Mesendoderm (in vitro differentiated cells): ENCODE results near the gene CLPSL2.
A peak's percentile ranks its signal among the peaks of the same experiment; 100 is the strongest.

Experiments used
- DNase-seq: peaks from one replicate; pipeline ENCODE4 v3.0.0; 2013
- H2AK5ac ChIP-seq: 2 replicates; pipeline ENCODE4 v1.6.1; 2013; ENCODE audit warnings: low read length, inconsistent platforms
- H2BK120ac ChIP-seq: 2 replicates; pipeline ENCODE4 v1.6.1; 2013; ENCODE audit warnings: low read depth, mild to moderate bottlenecking, low read length, moderate library complexity, mixed read lengths
- H2BK15ac ChIP-seq: replicated peaks from 2 replicates; pipeline ENCODE4 v1.6.1; 2013; ENCODE audit warnings: low read depth, mild to moderate bottlenecking, moderate library complexity
- H2BK5ac ChIP-seq: 2 replicates; pipeline ENCODE4 v1.6.1; 2013; ENCODE audit warnings: low read length, inconsistent platforms
- H3K18ac ChIP-seq: 2 replicates; pipeline ENCODE4 v1.6.1; 2013; ENCODE audit warnings: mild to moderate bottlenecking, low read length, mixed read lengths
- H3K23ac ChIP-seq: one replicate; pipeline ENCODE4 v1.6.1; 2013; ENCODE audit warnings: low read length
- H3K27ac ChIP-seq: 2 replicates; pipeline ENCODE4 v1.5.1; 2013; ENCODE audit warnings: low read depth, mild to moderate bottlenecking, inconsistent platforms, low read length, moderate library complexity
- H3K27me3 ChIP-seq: 2 replicates; pipeline ENCODE4 v1.6.1; 2013; ENCODE audit warnings: low read length, control low read depth, mild to moderate bottlenecking, inconsistent platforms; ENCODE audit not compliant: insufficient read depth, poor library complexity
- H3K36me3 ChIP-seq: 2 replicates; pipeline ENCODE4 v1.6.1; 2013; ENCODE audit warnings: low read length, inconsistent platforms; ENCODE audit not compliant: control insufficient read depth, insufficient read depth
- H3K4ac ChIP-seq: one replicate; pipeline ENCODE4 v1.6.1; 2013; ENCODE audit warnings: low read depth, mild to moderate bottlenecking, low read length, moderate library complexity
- H3K4me1 ChIP-seq: 2 replicates; pipeline ENCODE4 v1.6.1; 2013; ENCODE audit warnings: low read depth, low read length, inconsistent platforms; ENCODE audit not compliant: control insufficient read depth
- H3K4me2 ChIP-seq: 2 replicates; pipeline ENCODE4 v1.6.1; 2013; ENCODE audit warnings: low read length
- H3K4me3 ChIP-seq: 2 replicates; pipeline ENCODE4 v1.5.1; 2013; ENCODE audit warnings: mild to moderate bottlenecking, low read length
- H3K56ac ChIP-seq: one replicate; pipeline ENCODE4 v1.6.1; 2013; ENCODE audit warnings: low read length
- H3K79me1 ChIP-seq: 2 replicates; pipeline ENCODE4 v1.6.1; 2013; ENCODE audit warnings: low read length, inconsistent platforms
- H3K79me2 ChIP-seq: 2 replicates; pipeline ENCODE4 v1.6.1; 2013; ENCODE audit warnings: mild to moderate bottlenecking, low read length; ENCODE audit not compliant: control insufficient read depth, insufficient read depth
- H3K9ac ChIP-seq: 2 replicates; pipeline ENCODE4 v1.6.1; 2013; ENCODE audit warnings: low read length, inconsistent platforms
- H4K5ac ChIP-seq: one replicate; pipeline ENCODE4 v1.6.1; 2013; ENCODE audit warnings: low read length
- H4K8ac ChIP-seq: one replicate; pipeline ENCODE4 v1.6.1; 2013; ENCODE audit warnings: low read depth, mild to moderate bottlenecking, control low read depth, low read length, moderate library complexity
- WGBS: extraction: QIAGEN DNeasy Blood & Tissue Kit; methylation state at CpG from one replicate; pipeline ENCODE4 v1.1.7; 2013; ENCODE audit warnings: low lambda C conversion rate, missing lambda C conversion rate; ENCODE audit not compliant: insufficient coverage; ENCODE audit errors: extremely low coverage; 5-methylcytosine and 5-hydroxymethylcytosine counted together

The CLPSL2 gene

DNA sequence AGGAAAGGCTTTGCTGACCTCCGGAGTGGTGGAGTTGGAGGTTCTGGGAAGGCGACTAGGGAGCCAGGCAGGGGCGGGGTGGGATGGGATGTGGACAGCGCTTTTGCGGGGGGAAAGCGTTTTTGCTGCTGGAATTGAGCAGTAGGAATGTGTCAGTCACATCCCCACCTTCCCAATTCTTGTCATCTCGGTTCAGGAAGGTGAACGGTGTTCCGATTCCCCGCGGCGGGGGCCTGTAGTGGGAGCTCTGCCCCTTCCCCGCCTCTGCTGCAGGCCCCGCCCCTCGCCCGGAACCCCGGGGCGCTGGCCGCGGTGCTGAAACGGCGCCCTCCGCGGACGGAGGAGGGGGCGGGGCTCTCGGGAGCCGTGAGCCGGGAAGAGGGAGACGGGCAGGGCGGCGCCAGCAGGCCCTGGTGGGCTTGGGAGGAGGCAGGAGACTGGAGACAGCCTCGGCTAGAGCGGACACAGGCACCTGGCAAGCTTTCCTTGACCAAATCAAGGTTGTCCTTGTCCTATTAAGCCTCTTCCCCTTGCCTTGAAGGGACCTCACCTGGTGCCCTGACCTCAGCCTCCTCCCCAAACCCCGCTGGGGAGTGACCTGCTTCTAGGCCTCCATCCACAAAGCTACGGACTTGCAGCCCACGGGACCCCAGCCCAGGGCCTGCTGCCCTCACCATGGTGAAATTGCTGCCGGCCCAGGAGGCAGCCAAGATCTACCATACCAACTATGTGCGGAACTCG lies 28.8 kb downstream of the CLPSL2 start, which contains the start of gene LHFPL5:
TSS of gene LHFPL5 (plus strand) at position 357 of the 741 bp plus-strand sequence. CDS start at position 676, 319 bp downstream.
- H3K18ac ChIP-seq = no peak within 1 kb of the TSS
- WGBS = no CpG with 5 or more reads among the region's 40 CpGs
- H2BK5ac ChIP-seq = no peak within 1 kb of the TSS
- H2AK5ac ChIP-seq = no peak within 1 kb of the TSS
- H3K4me3 ChIP-seq = peak within 1 kb of the TSS; percentile 39
- no peaks in the 10 kb centered on the region for H3K27me3 ChIP-seq
- H4K8ac ChIP-seq = no peak within 1 kb of the TSS
- no peak within 1 kb of the TSS for H2BK15ac ChIP-seq
- H3K79me1 ChIP-seq = no peaks in the 10 kb centered on the region
- no peaks in the 10 kb centered on the region for H3K4me1 ChIP-seq
- H3K4ac ChIP-seq = no peak within 1 kb of the TSS
- no peaks in the 10 kb centered on the region for H3K79me2 ChIP-seq
- H3K36me3 ChIP-seq = no peaks in the 10 kb centered on the region
- H3K9ac ChIP-seq = no peak within 1 kb of the TSS
- H3K23ac ChIP-seq = no peak within 1 kb of the TSS
- no peak within 1 kb of the TSS for H2BK120ac ChIP-seq
- DNase-seq = peak; percentile 75
- no peak within 1 kb of the TSS for H3K56ac ChIP-seq
- H3K4me2 ChIP-seq = peak within 1 kb of the TSS; percentile 73
- H3K27ac ChIP-seq = no peak within 1 kb of the TSS
- no peak within 1 kb of the TSS for H4K5ac ChIP-seq

DNA sequence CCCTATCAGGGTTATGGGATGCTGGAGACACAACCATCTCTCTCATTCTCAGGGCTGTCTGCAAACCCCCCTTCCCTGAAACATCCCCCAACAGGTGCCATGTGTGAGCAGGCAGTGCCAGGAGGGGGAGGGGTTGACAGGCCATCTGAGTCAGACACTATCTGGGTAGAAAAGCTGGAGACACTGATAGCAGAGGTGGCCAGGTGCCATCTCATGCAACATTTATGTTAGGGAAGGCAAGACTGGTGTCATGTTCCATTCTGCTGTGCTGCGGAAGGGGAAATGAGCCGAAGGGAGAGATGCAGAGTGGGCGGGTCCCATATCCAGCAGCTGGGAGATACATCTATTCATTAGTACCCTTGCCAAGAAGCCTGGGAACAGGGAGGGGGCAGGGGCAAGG lies 32.3 kb downstream of the CLPSL2 start:
- Histone ChIP-seq H2BK15ac (no peak overlapping the region), H3K4ac (no peak overlapping the region), H3K4me2 (no peak overlapping the region), H4K8ac (no peak overlapping the region), H2AK5ac (no peak overlapping the region), H3K56ac (no peak overlapping the region), H3K4me1 (no peaks in the 10 kb centered on the region), H2BK120ac (no peak overlapping the region), H3K9ac (no peak overlapping the region), H3K36me3 (no peaks in the 10 kb centered on the region), H3K23ac (no peak overlapping the region), H4K5ac (no peak overlapping the region), H3K27ac (no peak overlapping the region), H3K79me2 (no peaks in the 10 kb centered on the region), H2BK5ac (no peak overlapping the region), H3K79me1 (no peaks in the 10 kb centered on the region), H3K4me3 (no peak overlapping the region), H3K27me3 (no peaks in the 10 kb centered on the region), H3K18ac (no peak overlapping the region)
- WGBS = no CpG with 5 or more reads among the region's 3 CpGs
- DNase-seq = no peak

DNA sequence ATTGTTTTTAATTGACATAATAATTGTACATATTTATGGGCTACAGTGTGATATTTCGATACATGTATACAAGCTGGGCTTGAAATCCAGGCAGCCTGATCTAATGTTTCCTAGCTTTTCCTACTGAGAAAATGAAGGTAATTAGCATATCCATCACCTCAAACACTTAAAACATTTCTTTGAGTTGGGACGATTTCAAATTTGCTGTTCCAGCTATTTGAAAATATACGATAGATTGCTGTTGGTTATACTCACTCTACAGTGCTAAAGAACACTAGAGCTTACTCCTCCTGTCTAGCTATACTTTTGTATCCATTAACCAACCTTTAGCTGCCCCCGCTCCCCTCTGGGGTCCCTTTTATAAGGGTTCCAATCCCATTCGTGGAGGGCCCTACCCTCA lies 33.4 kb downstream of the CLPSL2 start:
- Histone ChIP-seq H2BK15ac (no peak overlapping the region), H2BK120ac (no peak overlapping the region), H3K79me1 (no peaks in the 10 kb centered on the region), H3K4me1 (no peaks in the 10 kb centered on the region), H3K18ac (no peak overlapping the region), H3K4ac (no peak overlapping the region), H2AK5ac (no peak overlapping the region), H3K27me3 (no peaks in the 10 kb centered on the region), H4K8ac (no peak overlapping the region), H3K4me3 (no peak overlapping the region), H3K23ac (no peak overlapping the region), H3K79me2 (no peaks in the 10 kb centered on the region), H2BK5ac (no peak overlapping the region), H4K5ac (no peak overlapping the region), H3K27ac (no peak overlapping the region), H3K56ac (no peak overlapping the region), H3K9ac (no peak overlapping the region), H3K36me3 (no peaks in the 10 kb centered on the region), H3K4me2 (no peak overlapping the region)
- no peak for DNase-seq
- WGBS = no CpG with 5 or more reads among the region's 5 CpGs

DNA sequence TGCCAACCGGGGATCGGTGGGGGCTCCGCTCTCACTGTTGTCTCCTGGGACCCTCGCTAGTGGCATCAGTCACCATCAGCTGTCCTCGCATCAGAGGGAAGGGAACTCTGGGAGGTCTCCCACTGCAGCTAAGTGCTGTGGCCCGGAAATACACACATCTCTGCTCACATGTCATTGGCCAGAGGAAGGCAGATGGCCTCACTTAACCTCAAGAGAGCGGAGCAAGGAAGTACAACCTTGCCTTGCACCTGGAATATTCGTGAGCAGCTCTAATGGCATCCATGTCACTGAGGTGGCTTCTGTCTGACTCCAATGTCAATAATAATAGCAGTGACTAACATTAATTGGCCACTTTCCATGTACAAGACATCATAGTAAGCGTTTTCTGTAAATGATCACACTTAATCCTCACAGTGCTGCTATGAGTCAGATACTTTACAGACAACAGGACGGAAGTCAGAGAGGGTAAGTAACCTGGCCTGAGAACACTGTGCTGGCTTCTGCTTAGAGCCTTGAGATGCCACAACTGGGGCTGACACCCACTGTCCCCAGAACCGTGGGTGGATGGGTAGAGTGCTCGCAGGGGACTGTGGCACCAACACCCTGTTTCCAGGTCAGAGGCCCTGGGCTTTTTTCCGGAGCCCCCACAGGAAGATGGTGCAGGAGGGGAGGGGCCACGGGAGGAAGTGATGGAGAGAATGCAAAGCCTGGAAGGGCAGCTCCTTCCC lies 34.7 kb downstream of the CLPSL2 start:
- Histone ChIP-seq H3K27ac (no peak overlapping the region), H2BK120ac (no peak overlapping the region), H3K27me3 (no peaks in the 10 kb centered on the region), H2BK15ac (no peak overlapping the region), H4K5ac (no peak overlapping the region), H3K18ac (no peak overlapping the region), H3K9ac (no peak overlapping the region), H3K4me2 (no peak overlapping the region), H3K79me1 (no peaks in the 10 kb centered on the region), H3K4me1 (no peaks in the 10 kb centered on the region), H3K56ac (no peak overlapping the region), H3K36me3 (no peaks in the 10 kb centered on the region), H3K79me2 (no peaks in the 10 kb centered on the region), H3K23ac (no peak overlapping the region), H4K8ac (no peak overlapping the region), H2BK5ac (no peak overlapping the region), H2AK5ac (no peak overlapping the region), H3K4me3 (no peak overlapping the region), H3K4ac (no peak overlapping the region)
- no CpG with 5 or more reads among the region's 14 CpGs for WGBS
- DNase-seq = no peak

DNA sequence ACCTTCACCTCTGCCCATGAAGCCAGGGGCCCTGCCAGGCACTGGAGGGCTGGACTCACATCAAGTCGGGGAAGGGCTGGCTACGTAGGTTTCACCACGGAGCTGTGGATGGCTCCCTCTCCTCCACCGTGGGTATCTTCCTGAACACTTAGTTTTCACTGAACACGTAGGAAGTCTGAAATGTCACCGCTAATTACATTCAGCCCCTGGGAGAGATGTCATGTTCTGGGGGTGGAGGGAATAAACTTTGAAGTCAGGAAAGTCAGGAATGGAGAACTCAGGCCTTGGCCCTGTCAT lies 35.2 kb downstream of the CLPSL2 start:
- Histone ChIP-seq H3K18ac (no peak overlapping the region), H3K23ac (no peak overlapping the region), H2BK5ac (no peak overlapping the region), H3K79me1 (no peaks in the 10 kb centered on the region), H3K4me1 (no peaks in the 10 kb centered on the region), H3K27ac (no peak overlapping the region), H2AK5ac (no peak overlapping the region), H3K4me3 (no peak overlapping the region), H2BK120ac (no peak overlapping the region), H2BK15ac (no peak overlapping the region), H3K9ac (no peak overlapping the region), H4K5ac (no peak overlapping the region), H4K8ac (no peak overlapping the region), H3K56ac (no peak overlapping the region), H3K36me3 (no peaks in the 10 kb centered on the region), H3K27me3 (no peaks in the 10 kb centered on the region), H3K4ac (no peak overlapping the region), H3K4me2 (no peak overlapping the region), H3K79me2 (no peaks in the 10 kb centered on the region)
- no CpG with 5 or more reads among the region's 6 CpGs for WGBS
- no peak for DNase-seq

DNA sequence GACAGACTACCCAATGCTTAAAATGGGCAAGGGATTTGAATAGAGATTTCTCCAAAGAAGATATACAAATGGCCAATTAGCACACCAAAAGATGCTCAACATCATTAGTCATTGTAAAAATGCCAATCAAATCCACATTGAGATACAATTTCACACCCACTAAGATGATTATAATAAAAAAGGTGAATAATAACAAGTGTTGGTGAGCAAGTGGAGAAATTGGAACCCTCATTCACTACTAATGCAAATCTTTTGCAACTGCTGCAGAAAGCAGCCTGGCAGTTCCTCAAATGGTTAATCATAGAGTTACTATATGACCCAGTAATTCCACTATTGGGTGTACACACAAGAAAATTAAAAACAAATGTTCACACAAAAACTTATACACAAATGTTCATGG lies 41.1 kb downstream of the CLPSL2 start:
- Histone ChIP-seq H3K18ac (no peak overlapping the region), H2AK5ac (no peak overlapping the region), H3K23ac (no peak overlapping the region), H3K27ac (no peak overlapping the region), H2BK120ac (no peak overlapping the region), H3K4me2 (no peak overlapping the region), H3K9ac (no peak overlapping the region), H3K4me1 (no peaks in the 10 kb centered on the region), H2BK5ac (no peak overlapping the region), H4K8ac (no peak overlapping the region), H3K56ac (no peak overlapping the region), H3K79me2 (no peaks in the 10 kb centered on the region), H4K5ac (no peak overlapping the region), H3K4ac (no peak overlapping the region), H3K4me3 (no peak overlapping the region), H3K79me1 (no peaks in the 10 kb centered on the region), H3K36me3 (no peaks in the 10 kb centered on the region), H3K27me3 (no peaks in the 10 kb centered on the region), H2BK15ac (no peak overlapping the region)
- no peak for DNase-seq
